H1 (cell line): Measurements from ENCODE around the gene SNAP25.

Experiments used
- RNF2 ChIP-seq: fragments of 200-900, 300-1000 bp; sonication (generic); IDR thresholded peaks from 2 replicates; pipeline ENCODE4 v1.7.1; 2016; ENCODE audit warnings: borderline replicate concordance, low read depth, mild to moderate bottlenecking, antibody characterized with exemption, low read length; ENCODE audit not compliant: poor library complexity, severe bottlenecking; ENCODE audit errors: missing control alignments
- SP4 ChIP-seq: IDR thresholded peaks from 2 replicates; pipeline ENCODE4 v1.6.1; 2012; ENCODE audit warnings: low read length, inconsistent platforms
- YY1 ChIP-seq: IDR thresholded peaks from 2 replicates; pipeline ENCODE4 v1.6.1; 2011; ENCODE audit warnings: low read depth, mild to moderate bottlenecking, low read length

- TF ChIP-seq RNF2 (no peak), SP4 (no peak), YY1 (no peak)
Measured at GRCh38 chr20:10328897-10329255, 110.2 kb downstream of the SNAP25 start.
